ENCODE data around the gene TBC1D9. TPM values are rescaled to one million over a fixed set of nuclear protein-coding genes. Genes with fewer than 3 reads are reported as not detected.

Gene TBC1D9
- polyA plus RNA-seq, 3 donors = 13.6 to 33.5 (median 21.0) TPM

DNA sequence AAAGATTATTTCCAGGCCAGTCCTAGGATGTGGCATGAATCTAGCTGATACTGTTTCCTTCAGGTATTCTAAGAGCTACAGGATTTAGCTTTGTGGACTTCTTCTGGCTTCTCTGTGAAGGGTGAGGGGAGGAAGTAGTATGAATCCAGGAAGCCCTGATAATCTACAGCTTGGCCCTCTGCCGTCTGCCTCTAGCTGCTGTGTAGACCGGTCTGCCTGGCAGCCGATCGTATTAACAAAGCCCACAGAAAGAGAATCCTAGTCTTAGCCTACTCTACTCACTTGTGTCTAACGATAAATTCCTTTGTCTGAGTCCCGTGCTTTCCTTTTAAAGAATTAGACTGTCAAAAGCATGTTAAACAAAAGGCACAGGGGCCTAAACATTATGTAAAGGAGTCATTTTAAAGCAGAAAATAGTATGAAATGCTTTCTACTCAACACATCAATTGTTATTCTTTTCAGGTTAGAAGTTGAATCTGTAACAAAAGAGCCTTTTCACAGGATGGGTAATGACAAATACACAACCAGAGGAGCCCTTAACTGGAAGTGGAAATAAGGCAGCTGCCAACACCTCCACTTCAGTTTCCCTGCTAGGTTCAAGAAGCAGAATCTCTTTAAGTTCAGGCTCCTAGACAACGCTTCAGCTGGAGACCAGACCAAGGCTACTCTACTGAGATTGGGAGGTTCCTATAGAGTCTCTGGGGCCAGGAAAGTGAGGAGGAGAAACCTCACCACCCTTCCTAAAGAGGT lies 138.5 kb downstream of the TBC1D9 start:
- Mint-ChIP-seq H3K27ac (no peak overlapping the region), H3K36me3 (peaks cover 15 to 16% of the 10 kb centered on the region in 2 donors), H3K4me3 (no peak overlapping the region), H3K27me3 (ENCODE audit: low read depth in 3 of 3) (peaks cover 0 to 2% (median 1%) of the 10 kb centered on the region in 3 donors), H3K4me1 (peaks cover under 1% of the 10 kb centered on the region), H3K9me3 (no peaks in the 10 kb centered on the region)
- Histone ChIP-seq H3K27ac (ENCODE audit: low read depth in 1 of 2, low read length in 2 of 2) (no peak overlapping the region), H2AFZ (ENCODE audit: insufficient read depth, low read depth, low read length, poor library complexity, severe bottlenecking) (no peak overlapping the region), H4K20me1 (ENCODE audit: insufficient read depth, low read length) (no peaks in the 10 kb centered on the region), H3K9ac (ENCODE audit: insufficient read depth, low read length, poor library complexity, severe bottlenecking) (no peak overlapping the region), H3K36me3 (replicated peaks in 1 of 2; ENCODE audit: control insufficient read depth in 1 of 2, insufficient read depth in 2 of 2, low read length in 2 of 2) (peaks cover 7% of the 10 kb centered on the region in 2 donors), H3K9me3 (replicated peaks in 1 of 2; ENCODE audit: control insufficient read depth in 1 of 2, insufficient read depth in 1 of 2, low read length in 2 of 2) (no peaks in the 10 kb centered on the region), H3K4me3 (replicated peaks in 1 of 3; ENCODE audit: low read depth in 2 of 3, low read length in 3 of 3) (no peak overlapping the region), H3K4me2 (replicated peaks; ENCODE audit: extremely low read depth, low read length, poor library complexity, severe bottlenecking) (no peak overlapping the region), H3K79me2 (ENCODE audit: insufficient read depth, low read length) (no peaks in the 10 kb centered on the region), H3K4me1 (ENCODE audit: control insufficient read depth in 1 of 2, insufficient read depth in 2 of 2, low read length in 2 of 2) (peaks cover under 1 to 2% of the 10 kb centered on the region in 2 donors), H3K27me3 (ENCODE audit: control insufficient read depth in 2 of 2, insufficient read depth in 2 of 2, low read length in 2 of 2) (no peaks in the 10 kb centered on the region)
- intact Hi-C loops (cut with micrococcal nuclease) = no loop called here
- WGBS (ENCODE audit: insufficient coverage) = no CpG with 5 or more reads among the region's 7 CpGs
- DNase-seq = no peak
- TF ChIP-seq, protein P1, sequence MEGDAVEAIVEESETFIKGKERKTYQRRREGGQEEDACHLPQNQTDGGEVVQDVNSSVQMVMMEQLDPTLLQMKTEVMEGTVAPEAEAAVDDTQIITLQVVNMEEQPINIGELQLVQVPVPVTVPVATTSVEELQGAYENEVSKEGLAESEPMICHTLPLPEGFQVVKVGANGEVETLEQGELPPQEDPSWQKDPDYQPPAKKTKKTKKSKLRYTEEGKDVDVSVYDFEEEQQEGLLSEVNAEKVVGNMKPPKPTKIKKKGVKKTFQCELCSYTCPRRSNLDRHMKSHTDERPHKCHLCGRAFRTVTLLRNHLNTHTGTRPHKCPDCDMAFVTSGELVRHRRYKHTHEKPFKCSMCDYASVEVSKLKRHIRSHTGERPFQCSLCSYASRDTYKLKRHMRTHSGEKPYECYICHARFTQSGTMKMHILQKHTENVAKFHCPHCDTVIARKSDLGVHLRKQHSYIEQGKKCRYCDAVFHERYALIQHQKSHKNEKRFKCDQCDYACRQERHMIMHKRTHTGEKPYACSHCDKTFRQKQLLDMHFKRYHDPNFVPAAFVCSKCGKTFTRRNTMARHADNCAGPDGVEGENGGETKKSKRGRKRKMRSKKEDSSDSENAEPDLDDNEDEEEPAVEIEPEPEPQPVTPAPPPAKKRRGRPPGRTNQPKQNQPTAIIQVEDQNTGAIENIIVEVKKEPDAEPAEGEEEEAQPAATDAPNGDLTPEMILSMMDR (IDR thresholded peaks at IDR 0.05) = no peak

DNA sequence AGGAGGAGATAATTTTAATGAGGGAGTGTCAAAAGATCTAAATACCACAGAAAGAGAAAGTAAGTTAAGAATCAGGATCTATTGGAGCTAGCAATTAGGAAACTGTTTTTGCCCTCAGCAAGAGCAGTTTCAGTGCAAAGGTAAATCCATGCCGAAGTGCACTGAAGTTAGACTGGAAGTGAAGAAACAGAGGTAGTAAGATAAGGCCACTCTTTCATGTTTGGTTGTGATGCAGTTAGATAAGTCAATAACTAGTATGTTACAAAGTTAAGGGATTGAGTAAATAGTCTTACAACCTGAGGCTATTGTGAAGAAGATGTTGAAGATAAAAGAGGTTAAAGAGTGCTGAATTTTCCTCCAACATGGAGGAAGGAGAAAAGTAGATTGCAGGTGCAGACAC lies 140.7 kb downstream of the TBC1D9 start:
- 71% methylated on average over 1 of the region's 1 CpG for WGBS (ENCODE audit: insufficient coverage)
- Histone ChIP-seq H3K27ac (ENCODE audit: low read depth in 1 of 2, low read length in 2 of 2) (no peak overlapping the region), H3K4me2 (replicated peaks; ENCODE audit: extremely low read depth, low read length, poor library complexity, severe bottlenecking) (no peak overlapping the region), H3K79me2 (ENCODE audit: insufficient read depth, low read length) (no peaks in the 10 kb centered on the region), H3K27me3 (ENCODE audit: control insufficient read depth in 2 of 2, insufficient read depth in 2 of 2, low read length in 2 of 2) (no peaks in the 10 kb centered on the region), H3K9me3 (replicated peaks in 1 of 2; ENCODE audit: control insufficient read depth in 1 of 2, insufficient read depth in 1 of 2, low read length in 2 of 2) (no peaks in the 10 kb centered on the region), H3K36me3 (replicated peaks in 1 of 2; ENCODE audit: control insufficient read depth in 1 of 2, insufficient read depth in 2 of 2, low read length in 2 of 2) (no peaks in the 10 kb centered on the region), H4K20me1 (ENCODE audit: insufficient read depth, low read length) (no peaks in the 10 kb centered on the region), H3K9ac (ENCODE audit: insufficient read depth, low read length, poor library complexity, severe bottlenecking) (no peak overlapping the region), H2AFZ (ENCODE audit: insufficient read depth, low read depth, low read length, poor library complexity, severe bottlenecking) (no peak overlapping the region), H3K4me3 (replicated peaks in 1 of 3; ENCODE audit: low read depth in 2 of 3, low read length in 3 of 3) (no peak overlapping the region), H3K4me1 (ENCODE audit: control insufficient read depth in 1 of 2, insufficient read depth in 2 of 2, low read length in 2 of 2) (peaks cover 2 to 9% of the 10 kb centered on the region in 2 donors)
- TF ChIP-seq, protein P1 (IDR thresholded peaks at IDR 0.05) = no peak
- H3K4me1 Mint-ChIP-seq = peaks cover 9% of the 10 kb centered on the region
- no peak for DNase-seq
- no peaks in the 10 kb centered on the region for H3K9me3 Mint-ChIP-seq
- H3K4me3 Mint-ChIP-seq = no peak overlapping the region
- intact Hi-C loops (cut with micrococcal nuclease) = no loop called here
- no peaks in the 10 kb centered on the region for H3K36me3 Mint-ChIP-seq
- H3K27me3 Mint-ChIP-seq (ENCODE audit: low read depth in 3 of 3) = peaks cover 0 to 2% (median 0%) of the 10 kb centered on the region in 3 donors
- H3K27ac Mint-ChIP-seq = no peak overlapping the region

All from CD14-positive monocyte (primary cell).